Thyroid gland (tissue), 4 donors: ENCODE measurements around the gene COL17A1. TPM values are rescaled to one million over a fixed set of nuclear protein-coding genes. Genes with fewer than 3 reads are reported as not detected.

Source experiments
- DNase-seq, 2 donors: peaks; one replicate each; pipeline ENCODE4 v3.0.0-alpha.2; 2019
- H3K27ac ChIP-seq, 3 donors: fragments of 200-600 bp; sonication (generic); 1 replicate in 2 of 3; 2 replicates in 1 of 3; pipeline ENCODE4 v1.5.1; 2016 to 2019; ENCODE audit warnings: mild to moderate bottlenecking in 1 of 3, moderate library complexity in 1 of 3
- H3K27me3 ChIP-seq: fragments of 200-600 bp; sonication (generic); one replicate; pipeline ENCODE4 v1.5.1; 2019
- H3K36me3 ChIP-seq, 2 donors: fragments of 200-600 bp; sonication (generic); one replicate each; pipeline ENCODE4 v1.5.1; 2016 to 2019
- H3K4me1 ChIP-seq, 2 donors: fragments of 200-600 bp; sonication (generic); one replicate each; pipeline ENCODE4 v1.5.1; 2017 to 2019
- H3K4me3 ChIP-seq, 3 donors: fragments of 200-600 bp; sonication (generic); replicated peaks in 1 of 3; 1 replicate in 2 of 3; 2 replicates in 1 of 3; pipeline ENCODE4 v1.5.1; 2016; ENCODE audit warnings: mild to moderate bottlenecking in 1 of 3
- H3K9me3 ChIP-seq: fragments of 200-600 bp; sonication (generic); one replicate; pipeline ENCODE4 v1.5.1; 2017
- CTCF ChIP-seq, 6 experiments: fragments of 200-600 bp in 3 of 6; fragments of 450-650 bp in 3 of 6; sonication (generic) in 3 of 6; IDR thresholded peaks; one replicate each; pipeline ENCODE4 v1.5.1; 2016 to 2019; ENCODE audit warnings: antibody characterized with exemption in 6 of 6, mild to moderate bottlenecking in 2 of 6, inconsistent platforms in 1 of 6, moderate library complexity in 1 of 6
- POLR2A ChIP-seq, 2 donors: fragments of 450-650 bp; IDR thresholded peaks; one replicate each; pipeline ENCODE4 v1.6.1; 2017; ENCODE audit warnings: antibody characterized with exemption in 2 of 2, mild to moderate bottlenecking in 2 of 2, moderate library complexity in 1 of 2
- WGBS, 2 donors: methylation state at CpG; one replicate each; pipeline ENCODE4 v1.1.5; 2017; 5-methylcytosine and 5-hydroxymethylcytosine counted together
- intact Hi-C: fragments of 100-400 bp; cut with DNase I; formaldehyde crosslinking; loops from one replicate; pipeline ENCODE4 v1.15.1; 2023
- total RNA-seq, 4 donors: library from RNA; depleted of rRNA; stranded (reverse); fragments of >200 nt; gene quantifications; one replicate each; pipeline ENCODE4 v1.2.3, GENCODE V29; 2016

Gene COL17A1
- total RNA-seq, 4 donors from 2014 or later = 0.49 to 10.2 (median 2.3) TPM

DNA sequence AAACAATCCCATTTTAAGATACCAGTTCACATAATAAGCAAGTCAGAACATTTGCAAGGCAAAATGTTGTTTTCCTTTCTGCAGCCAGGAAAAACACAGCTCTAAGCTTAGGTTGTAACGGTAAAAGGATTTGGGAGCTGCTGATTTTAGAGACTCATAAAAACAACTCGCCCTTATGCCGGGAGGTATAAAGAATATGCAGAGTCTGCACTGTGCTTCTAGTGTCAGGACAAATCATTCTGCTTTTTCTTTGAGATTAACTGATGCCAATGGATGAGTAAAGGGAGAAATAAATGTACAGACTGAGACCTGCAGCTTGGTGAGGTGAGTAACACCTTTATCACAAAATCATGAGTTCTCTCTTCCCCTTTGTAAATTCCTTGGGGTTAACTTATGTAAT is 34.3 kb upstream of the COL17A1 start:
- H3K4me3 ChIP-seq = no peak overlapping the region
- WGBS, 2 donors = 49 to 60% methylated on average over 3 of the region's 3 CpGs
- intact Hi-C loops = no loop called here

GRCh38 chr10:104117839-104118323 is 32.2 kb upstream of the COL17A1 start:
- no peak for TF ChIP-seq POLR2A (IDR thresholded peaks at IDR 0.05)
- TF ChIP-seq CTCF (IDR thresholded peaks at IDR 0.05) = no peak
- WGBS, 2 donors = 45 to 52% methylated on average over 4 of the region's 4 CpGs
- Histone ChIP-seq H3K27me3 (no peaks in the 10 kb centered on the region), H3K27ac (peak overlapping the region in 1 of 3 donors; percentile 33), H3K9me3 (no peaks in the 10 kb centered on the region), H3K4me3 (no peak overlapping the region), H3K4me1 (peaks cover 0 to 28% of the 10 kb centered on the region in 2 donors), H3K36me3 (no peaks in the 10 kb centered on the region)
- peak; percentile 58 to 63 for DNase-seq
- intact Hi-C loops = no loop called here

More for the DNA sequence above, 34.3 kb upstream of the COL17A1 start:
- no peaks in the 10 kb centered on the region for H3K9me3 ChIP-seq
- H3K27ac ChIP-seq = peak overlapping the region; percentile 98 to 99 (median 99)
- no peaks in the 10 kb centered on the region for H3K36me3 ChIP-seq
- H3K4me1 ChIP-seq = peaks cover 0 to 32% of the 10 kb centered on the region in 2 donors
- TF ChIP-seq POLR2A (IDR thresholded peaks at IDR 0.05) (no peak), CTCF (IDR thresholded peaks at IDR 0.05) (no peak)
- DNase-seq = no peak
- no peaks in the 10 kb centered on the region for H3K27me3 ChIP-seq

GRCh38 chr10:104113376-104113956 is 27.8 kb upstream of the COL17A1 start:
- no peak overlapping the region for H3K27ac ChIP-seq
- WGBS, 2 donors = 60 to 69% methylated on average over 1 of the region's 1 CpG
- peaks cover 0 to 9% of the 10 kb centered on the region in 2 donors for H3K4me1 ChIP-seq
- no peaks in the 10 kb centered on the region for H3K27me3 ChIP-seq
- no peak overlapping the region for H3K4me3 ChIP-seq
- no peaks in the 10 kb centered on the region for H3K36me3 ChIP-seq
- no peak for TF ChIP-seq POLR2A (IDR thresholded peaks at IDR 0.05)
- intact Hi-C loops = no loop called here
- H3K9me3 ChIP-seq = no peaks in the 10 kb centered on the region
- no peak for DNase-seq

DNA sequence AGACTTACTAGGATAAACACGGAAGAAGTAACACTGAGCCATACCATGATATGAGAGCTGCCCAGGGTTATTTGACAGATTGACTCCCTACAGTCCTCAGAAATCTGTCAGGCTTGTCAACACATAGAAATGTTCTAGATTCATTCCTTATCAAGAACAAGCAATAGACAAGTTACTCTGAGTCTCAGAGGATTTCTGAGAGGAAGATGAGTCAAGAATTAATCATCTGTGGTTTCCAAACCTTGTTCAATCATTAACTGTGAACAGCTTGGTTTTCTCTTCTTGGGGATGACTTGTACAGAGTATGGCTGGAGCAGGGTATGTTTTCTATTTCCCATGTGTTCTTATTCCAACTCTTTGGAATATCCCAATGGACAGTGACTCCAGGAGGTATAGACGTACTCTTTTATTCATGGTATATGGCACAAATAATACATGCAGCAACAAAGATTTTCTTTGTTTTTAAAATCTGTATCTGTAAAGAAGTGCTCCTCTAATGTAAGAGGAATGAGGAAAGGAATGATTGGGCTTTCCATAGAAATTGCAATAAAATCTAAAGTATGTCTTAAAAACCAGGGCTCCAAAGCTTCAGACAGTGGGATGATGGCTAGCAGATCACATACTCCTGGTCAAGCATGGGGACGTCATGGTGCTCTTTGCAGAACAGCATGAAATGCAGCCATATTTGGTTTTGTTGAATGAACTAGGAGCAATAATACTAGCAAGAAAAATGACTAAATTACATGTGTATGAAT is 24.4 kb upstream of the COL17A1 start:
- no peak for TF ChIP-seq CTCF (IDR thresholded peaks at IDR 0.05)
- TF ChIP-seq POLR2A (IDR thresholded peaks at IDR 0.05) = no peak
- no peaks in the 10 kb centered on the region for H3K4me1 ChIP-seq
- H3K27me3 ChIP-seq = no peaks in the 10 kb centered on the region
- 85 to 90% methylated on average over 3 of the region's 3 CpGs for WGBS, 2 donors
- H3K27ac ChIP-seq = no peak overlapping the region
- no peaks in the 10 kb centered on the region for H3K36me3 ChIP-seq
- intact Hi-C loops = no loop called here
- DNase-seq = no peak
- H3K9me3 ChIP-seq = no peaks in the 10 kb centered on the region
- H3K4me3 ChIP-seq = no peak overlapping the region

GRCh38 chr10:104104926-104105325 is 19.2 kb upstream of the COL17A1 start:
- no peaks in the 10 kb centered on the region for H3K36me3 ChIP-seq
- peaks cover 0 to 4% of the 10 kb centered on the region in 2 donors for H3K4me1 ChIP-seq
- no peak for DNase-seq
- no peak overlapping the region for H3K4me3 ChIP-seq
- H3K9me3 ChIP-seq = no peaks in the 10 kb centered on the region
- H3K27me3 ChIP-seq = no peaks in the 10 kb centered on the region
- TF ChIP-seq CTCF (IDR thresholded peaks at IDR 0.05) (no peak), POLR2A (IDR thresholded peaks at IDR 0.05) (no peak)
- 89 to 93% methylated on average over 2 of the region's 2 CpGs for WGBS, 2 donors
- no peak overlapping the region for H3K27ac ChIP-seq
- intact Hi-C loops = no loop called here
